ENCODE results near the gene ABHD11. TPM values are rescaled to one million over a fixed set of nuclear protein-coding genes. Genes with fewer than 3 reads are reported as not detected.
"Not testable (repeated sequence)": the region's sequence is repeated elsewhere in the genome, so short reads cannot be mapped to it uniquely, and the experiment has no call there.

The ABHD11 gene
- total and polyA plus RNA-seq, 2 donors, result 10.2 to 22.8 TPM

DNA sequence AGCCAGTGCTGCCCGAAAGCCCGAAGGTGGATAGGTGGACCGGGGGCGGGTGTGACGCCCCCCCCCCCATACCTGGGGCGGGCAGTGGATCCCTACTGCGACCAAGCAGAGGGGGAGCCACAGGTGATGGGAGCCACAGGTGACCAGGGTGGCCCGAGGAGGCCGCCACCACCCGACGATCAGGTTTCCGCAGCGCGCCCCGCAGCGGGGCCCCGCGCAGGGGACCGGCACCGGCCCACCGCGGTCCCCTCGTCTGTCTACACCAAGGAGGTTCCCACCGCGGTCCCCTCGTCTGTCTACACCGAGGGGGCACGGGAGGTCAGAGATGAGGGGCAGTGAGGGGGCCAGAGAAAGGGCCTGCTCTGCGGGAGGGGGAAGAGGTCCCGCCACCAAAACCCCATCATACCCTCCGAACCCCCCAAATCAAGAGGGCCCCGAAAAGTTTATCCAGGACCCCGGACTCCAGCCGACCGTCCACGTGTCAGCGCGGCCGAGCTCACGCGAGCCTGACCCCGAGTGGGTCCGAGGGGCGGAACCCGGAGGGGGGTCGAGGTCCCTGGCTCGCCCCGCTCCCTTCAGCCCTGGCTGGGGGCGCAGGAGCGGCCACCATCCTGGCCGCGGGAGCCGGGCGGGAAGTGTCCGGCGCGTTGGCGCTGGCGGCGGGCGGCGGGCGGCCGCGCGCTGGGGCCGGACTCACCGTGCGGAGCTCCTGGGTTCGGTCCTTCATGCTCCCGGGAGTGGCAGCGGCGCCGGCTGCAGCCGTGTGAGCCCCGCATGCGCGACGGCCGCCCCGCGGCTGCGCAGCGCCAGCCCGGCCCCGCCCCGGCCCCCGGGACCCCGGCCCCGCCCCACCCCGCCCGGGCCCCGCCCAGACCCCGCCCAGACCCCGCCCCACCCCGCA is 19.4 kb downstream of the ABHD11 start, which contains the start of gene STX1A:
Gene STX1A (minus strand): TSS at position 765 of the 901 bp plus-strand sequence. CDS start 38 bp downstream, at position 727.
- Histone ChIP-seq H3K27ac (ENCODE audit: low read depth in 1 of 2, low read length in 1 of 2) (no peak within 1 kb of the TSS), H3K9me3 (ENCODE audit: control insufficient read depth in 2 of 2, insufficient read depth in 1 of 2, low read length in 1 of 2) (peaks cover 0 to 3% of the 10 kb centered on the region in 2 donors), H3K4me3 (ENCODE audit: low read length in 2 of 2) (peak within 1 kb of the TSS; percentile 59 to 63), H3K27me3 (ENCODE audit: control insufficient read depth in 2 of 2, insufficient read depth in 1 of 2, low read length in 1 of 2) (peaks cover 22 to 45% of the 10 kb centered on the region in 2 donors), H3K36me3 (ENCODE audit: control insufficient read depth in 2 of 2, insufficient read depth in 2 of 2, low read length in 1 of 2) (no peaks in the 10 kb centered on the region), H3K4me1 (ENCODE audit: control insufficient read depth in 2 of 2, insufficient read depth in 2 of 2, low read length in 2 of 2) (peaks cover 10 to 43% of the 10 kb centered on the region in 2 donors)
- 4% methylated on average over 83 of the region's 96 CpGs for WGBS
- DNase-seq (ENCODE audit: low read depth in 6 of 9, low spot score in 9 of 9), result peak in 5 of 9 donors; percentile 42 to 73 (median 68)

DNA sequence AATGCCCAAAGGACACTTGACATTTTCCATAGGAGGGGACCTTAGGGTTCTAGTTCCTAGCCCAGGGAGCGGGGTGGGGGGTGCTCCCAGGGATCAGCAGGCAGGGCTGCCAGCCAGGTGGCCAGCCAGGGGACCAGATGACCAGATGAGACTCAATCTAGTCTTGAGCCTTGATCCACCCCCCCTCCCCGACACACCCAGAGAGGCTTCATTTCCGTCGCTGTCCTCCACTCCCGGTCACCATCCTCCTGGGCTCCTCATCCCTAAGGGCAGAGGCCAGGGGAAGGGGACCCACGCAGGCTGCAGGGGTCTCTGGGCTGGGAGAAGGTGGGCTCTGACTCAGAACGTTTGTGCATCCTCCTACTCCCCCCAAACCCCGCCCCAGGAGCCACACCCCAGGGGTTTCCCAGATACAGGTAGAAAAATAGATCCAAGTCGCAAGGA is 20.1 kb downstream of the ABHD11 start:
- Histone ChIP-seq H3K4me1 (ENCODE audit: control insufficient read depth in 2 of 2, insufficient read depth in 2 of 2, low read length in 2 of 2) (peaks cover 10 to 43% of the 10 kb centered on the region in 2 donors), H3K27ac (ENCODE audit: low read depth in 1 of 2, low read length in 1 of 2) (no peak overlapping the region), H3K9me3 (ENCODE audit: control insufficient read depth in 2 of 2, insufficient read depth in 1 of 2, low read length in 1 of 2) (peaks cover 0 to 3% of the 10 kb centered on the region in 2 donors), H3K4me3 (ENCODE audit: low read length in 2 of 2) (peak overlapping the region; percentile 59 to 63), H3K36me3 (ENCODE audit: control insufficient read depth in 2 of 2, insufficient read depth in 2 of 2, low read length in 1 of 2) (no peaks in the 10 kb centered on the region), H3K27me3 (ENCODE audit: control insufficient read depth in 2 of 2, insufficient read depth in 1 of 2, low read length in 1 of 2) (peaks cover 22 to 44% of the 10 kb centered on the region in 2 donors)
- no peak for DNase-seq (ENCODE audit: low read depth in 6 of 9, low spot score in 9 of 9)
- 36% methylated on average over 9 of the region's 9 CpGs for WGBS

- H3K9me3 ChIP-seq (ENCODE audit: control insufficient read depth in 2 of 2, insufficient read depth in 1 of 2, low read length in 1 of 2), result peaks cover 0 to 3% of the 10 kb centered on the region in 2 donors
- no peak overlapping the region for H3K27ac ChIP-seq (ENCODE audit: low read depth in 1 of 2, low read length in 1 of 2)
- peak in 3 of 9 donors; percentile 35 to 73 (median 49) for DNase-seq (ENCODE audit: low read depth in 6 of 9, low spot score in 9 of 9)
- H3K4me1 ChIP-seq (ENCODE audit: control insufficient read depth in 2 of 2, insufficient read depth in 2 of 2, low read length in 2 of 2), result peaks cover 10 to 43% of the 10 kb centered on the region in 2 donors
- no peaks in the 10 kb centered on the region for H3K36me3 ChIP-seq (ENCODE audit: control insufficient read depth in 2 of 2, insufficient read depth in 2 of 2, low read length in 1 of 2)
- 3% methylated on average over 10 of the region's 10 CpGs for WGBS
- no peak overlapping the region for H3K4me3 ChIP-seq (ENCODE audit: low read length in 2 of 2)
- peaks cover 22 to 44% of the 10 kb centered on the region in 2 donors for H3K27me3 ChIP-seq (ENCODE audit: control insufficient read depth in 2 of 2, insufficient read depth in 1 of 2, low read length in 1 of 2)
Measured at GRCh38 chr7:73717991-73718405, 20.6 kb downstream of the ABHD11 start.

- 57% methylated on average over 13 of the region's 13 CpGs for WGBS
- no peak for DNase-seq (ENCODE audit: low read depth in 6 of 9, low spot score in 9 of 9)
- no peak overlapping the region for H3K27ac ChIP-seq (ENCODE audit: low read depth in 1 of 2, low read length in 1 of 2)
- no peak overlapping the region for H3K4me3 ChIP-seq (ENCODE audit: low read length in 2 of 2)
- peaks cover 22 to 44% of the 10 kb centered on the region in 2 donors for H3K27me3 ChIP-seq (ENCODE audit: control insufficient read depth in 2 of 2, insufficient read depth in 1 of 2, low read length in 1 of 2)
- H3K9me3 ChIP-seq (ENCODE audit: control insufficient read depth in 2 of 2, insufficient read depth in 1 of 2, low read length in 1 of 2), result peaks cover 0 to 3% of the 10 kb centered on the region in 2 donors
- H3K36me3 ChIP-seq (ENCODE audit: control insufficient read depth in 2 of 2, insufficient read depth in 2 of 2, low read length in 1 of 2), result no peaks in the 10 kb centered on the region
- peaks cover 10 to 43% of the 10 kb centered on the region in 2 donors for H3K4me1 ChIP-seq (ENCODE audit: control insufficient read depth in 2 of 2, insufficient read depth in 2 of 2, low read length in 2 of 2)
Measured at GRCh38 chr7:73717025-73717807, 21.4 kb downstream of the ABHD11 start.

DNA sequence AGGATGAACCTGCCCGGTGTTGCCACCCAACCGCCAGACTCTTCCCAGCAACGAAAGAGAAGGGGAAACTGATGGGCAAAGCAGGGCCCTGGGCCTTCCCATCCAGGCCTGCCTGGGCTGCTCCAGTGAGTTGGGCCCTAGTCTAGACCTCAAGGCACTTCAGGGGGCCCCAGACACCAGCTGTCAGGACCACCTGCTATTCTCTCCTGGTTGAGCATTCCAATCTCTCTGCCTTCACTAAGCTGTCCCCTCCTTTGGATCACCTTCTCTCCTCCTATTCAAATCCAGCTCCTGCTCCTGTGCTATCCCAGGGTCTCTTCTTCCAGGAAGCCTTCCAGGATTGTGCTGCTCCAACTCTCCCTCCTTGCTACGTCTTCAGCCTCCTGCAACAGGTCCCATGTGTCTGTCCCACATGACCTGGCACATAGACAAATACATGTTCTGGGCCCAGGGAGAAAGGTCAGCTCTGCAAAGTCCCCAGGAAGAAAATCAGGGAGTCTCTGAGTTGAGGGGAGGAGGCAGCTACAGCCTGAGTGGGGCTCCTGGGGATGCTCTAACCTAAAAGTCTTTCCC is 22.2 kb downstream of the ABHD11 start:
- Histone ChIP-seq H3K9me3 (ENCODE audit: control insufficient read depth in 2 of 2, insufficient read depth in 1 of 2, low read length in 1 of 2) (peaks cover 0 to 3% of the 10 kb centered on the region in 2 donors), H3K4me1 (ENCODE audit: control insufficient read depth in 2 of 2, insufficient read depth in 2 of 2, low read length in 2 of 2) (peaks cover 10 to 43% of the 10 kb centered on the region in 2 donors), H3K36me3 (ENCODE audit: control insufficient read depth in 2 of 2, insufficient read depth in 2 of 2, low read length in 1 of 2) (no peaks in the 10 kb centered on the region), H3K4me3 (ENCODE audit: low read length in 2 of 2) (no peak overlapping the region), H3K27me3 (ENCODE audit: control insufficient read depth in 2 of 2, insufficient read depth in 1 of 2, low read length in 1 of 2) (peaks cover 22 to 38% of the 10 kb centered on the region in 2 donors), H3K27ac (ENCODE audit: low read depth in 1 of 2, low read length in 1 of 2) (no peak overlapping the region)
- no peak for DNase-seq (ENCODE audit: low read depth in 6 of 9, low spot score in 9 of 9)
- WGBS, result 77% methylated on average over 4 of the region's 4 CpGs

- 41% methylated on average over 16 of the region's 16 CpGs for WGBS
- Histone ChIP-seq H3K9me3 (ENCODE audit: control insufficient read depth in 2 of 2, insufficient read depth in 1 of 2, low read length in 1 of 2) (peaks cover 0 to 3% of the 10 kb centered on the region in 2 donors), H3K36me3 (ENCODE audit: control insufficient read depth in 2 of 2, insufficient read depth in 2 of 2, low read length in 1 of 2) (no peaks in the 10 kb centered on the region), H3K4me1 (ENCODE audit: control insufficient read depth in 2 of 2, insufficient read depth in 2 of 2, low read length in 2 of 2) (peaks cover 10 to 43% of the 10 kb centered on the region in 2 donors), H3K4me3 (ENCODE audit: low read length in 2 of 2) (no peak overlapping the region), H3K27ac (ENCODE audit: low read depth in 1 of 2, low read length in 1 of 2) (no peak overlapping the region), H3K27me3 (ENCODE audit: control insufficient read depth in 2 of 2, insufficient read depth in 1 of 2, low read length in 1 of 2) (peaks cover 22 to 34% of the 10 kb centered on the region in 2 donors)
- DNase-seq (ENCODE audit: low read depth in 6 of 9, low spot score in 9 of 9), result peak in 2 of 9 donors; percentile 39 to 57
Measured at GRCh38 chr7:73715648-73716317, 22.8 kb downstream of the ABHD11 start.

- peaks cover 3 to 29% of the 10 kb centered on the region in 2 donors for H3K4me1 ChIP-seq (ENCODE audit: control insufficient read depth in 2 of 2, insufficient read depth in 2 of 2, low read length in 2 of 2)
- H3K9me3 ChIP-seq (ENCODE audit: control insufficient read depth in 2 of 2, insufficient read depth in 1 of 2, low read length in 1 of 2); H3K27ac ChIP-seq (ENCODE audit: low read depth in 1 of 2, low read length in 1 of 2); H3K4me3 ChIP-seq (ENCODE audit: low read length in 2 of 2); H3K36me3 ChIP-seq (ENCODE audit: control insufficient read depth in 2 of 2, insufficient read depth in 2 of 2, low read length in 1 of 2); DNase-seq (ENCODE audit: low read depth in 6 of 9, low spot score in 9 of 9): not testable (repeated sequence)
- peaks cover 7 to 15% of the 10 kb centered on the region in 2 donors for H3K27me3 ChIP-seq (ENCODE audit: control insufficient read depth in 2 of 2, insufficient read depth in 1 of 2, low read length in 1 of 2)
- 94% methylated on average over 6 of the region's 6 CpGs for WGBS
Measured at GRCh38 chr7:73713319-73713718, 25.3 kb downstream of the ABHD11 start.

- DNase-seq (ENCODE audit: low read depth in 6 of 9, low spot score in 9 of 9), result no peak
- Histone ChIP-seq H3K4me1 (ENCODE audit: control insufficient read depth in 2 of 2, insufficient read depth in 2 of 2, low read length in 2 of 2) (peaks cover 0 to 24% of the 10 kb centered on the region in 2 donors), H3K36me3 (ENCODE audit: control insufficient read depth in 2 of 2, insufficient read depth in 2 of 2, low read length in 1 of 2) (no peaks in the 10 kb centered on the region), H3K27me3 (ENCODE audit: control insufficient read depth in 2 of 2, insufficient read depth in 1 of 2, low read length in 1 of 2) (peaks cover 4 to 10% of the 10 kb centered on the region in 2 donors), H3K27ac (ENCODE audit: low read depth in 1 of 2, low read length in 1 of 2) (no peak overlapping the region), H3K4me3 (ENCODE audit: low read length in 2 of 2) (no peak overlapping the region), H3K9me3 (ENCODE audit: control insufficient read depth in 2 of 2, insufficient read depth in 1 of 2, low read length in 1 of 2) (peaks cover 0 to 3% of the 10 kb centered on the region in 2 donors)
- WGBS, result 88% methylated on average over 1 of the region's 1 CpG
Measured at GRCh38 chr7:73712773-73713172, 25.8 kb downstream of the ABHD11 start.

Data from thymus (tissue), 11 donors.